Upper lobe of right lung (tissue), 1 donor: ENCODE results near the gene PRUNE1. TPM values are rescaled to one million over a fixed set of nuclear protein-coding genes. Genes with fewer than 3 reads are reported as not detected.
A peak's percentile ranks its signal among the peaks of the same experiment; 100 is the strongest.

Experiments
- ATAC-seq: fragments of 200-7000 bp; cut with Tn5 transposase; one replicate; pipeline ENCODE4 v1.9.1; 2020; ENCODE audit warnings: mild to moderate bottlenecking, moderate library complexity
- DNase-seq: peaks from one replicate; pipeline ENCODE4 v3.0.0-alpha.2; 2020
- H3K27ac ChIP-seq: fragments of 200-600 bp; one replicate; pipeline ENCODE4 v1.8.0; 2022
- H3K27me3 ChIP-seq: fragments of 200-600 bp; one replicate; pipeline ENCODE4 v1.8.0; 2022; ENCODE audit warnings: mild to moderate bottlenecking
- H3K36me3 ChIP-seq: fragments of 200-600 bp; one replicate; pipeline ENCODE4 v1.8.0; 2022
- H3K4me1 ChIP-seq: fragments of 200-600 bp; one replicate; pipeline ENCODE4 v1.8.0; 2022
- H3K4me3 ChIP-seq: fragments of 200-600 bp; one replicate; pipeline ENCODE4 v1.8.0; 2022; ENCODE audit warnings: mild to moderate bottlenecking
- H3K9me3 ChIP-seq: fragments of 200-600 bp; one replicate; pipeline ENCODE4 v1.8.0; 2022
- CTCF ChIP-seq: fragments of 200-600 bp; IDR thresholded peaks from one replicate; pipeline ENCODE4 v1.8.0; 2022; ENCODE audit warnings: antibody characterized with exemption
- intact Hi-C: fragments of 100-400 bp; cut with DNase I; formaldehyde crosslinking; loops from one replicate; pipeline ENCODE4 v1.11.0; 2022
- total RNA-seq: library from RNA; stranded (reverse); fragmentation: NEBNext Ultra II Directional; extraction: Animal tissue kit (Norgen Biotek cat#: 25700); gene quantifications from one replicate; pipeline ENCODE4 v1.2.1, GENCODE V29; 2021
- donor health status: DM: no; HTN: yes; CAD: no; lungs with severe emphysema.

Gene PRUNE1
- total RNA-seq, 1 donor from 2014 or later, result 18.3 TPM

GRCh38 chr1:151049458-151049857 lies 41.2 kb downstream of the PRUNE1 start:
- intact Hi-C loops, result no loop called here
- ATAC-seq, result no peak
- no peak overlapping the region for H3K27ac ChIP-seq

GRCh38 chr1:151050051-151050688 lies 41.9 kb downstream of the PRUNE1 start:
- H3K9me3 ChIP-seq, result no peaks in the 10 kb centered on the region
- peaks cover 14% of the 10 kb centered on the region for H3K4me1 ChIP-seq
- H3K4me3 ChIP-seq, result no peak overlapping the region
- H3K36me3 ChIP-seq, result peaks cover 47% of the 10 kb centered on the region
- no peak for TF ChIP-seq CTCF
- no peaks in the 10 kb centered on the region for H3K27me3 ChIP-seq
- no peak overlapping the region for H3K27ac ChIP-seq
- DNase-seq (no peak), ATAC-seq (no peak)
- intact Hi-C loops, result no loop called here

More at GRCh38 chr1:151049458-151049857, 41.2 kb downstream of the PRUNE1 start:
- no peaks in the 10 kb centered on the region for H3K27me3 ChIP-seq
- no peak for TF ChIP-seq CTCF
- no peak for DNase-seq
- H3K4me3 ChIP-seq, result no peak overlapping the region
- H3K36me3 ChIP-seq, result peaks cover 40% of the 10 kb centered on the region
- H3K9me3 ChIP-seq, result no peaks in the 10 kb centered on the region
- H3K4me1 ChIP-seq, result peaks cover 14% of the 10 kb centered on the region

- Histone ChIP-seq H3K36me3 (peaks cover 54% of the 10 kb centered on the region), H3K9me3 (no peaks in the 10 kb centered on the region), H3K27me3 (no peaks in the 10 kb centered on the region), H3K4me3 (no peak overlapping the region), H3K4me1 (peaks cover 26% of the 10 kb centered on the region), H3K27ac (no peak overlapping the region)
- intact Hi-C loops, result no loop called here
- no peak for TF ChIP-seq CTCF
- ATAC-seq (no peak), DNase-seq (no peak)
Measured at GRCh38 chr1:151051356-151052009, 43.2 kb downstream of the PRUNE1 start.

- Histone ChIP-seq H3K4me1 (peaks cover 32% of the 10 kb centered on the region), H3K4me3 (no peak overlapping the region), H3K9me3 (no peaks in the 10 kb centered on the region), H3K27me3 (no peaks in the 10 kb centered on the region), H3K36me3 (peaks cover 54% of the 10 kb centered on the region), H3K27ac (peak overlapping the region; percentile 89)
- no peak for TF ChIP-seq CTCF
- intact Hi-C loops, result no loop called here
- DNase-seq, result no peak
- ATAC-seq, result no peak
Measured at GRCh38 chr1:151054971-151055547, 46.8 kb downstream of the PRUNE1 start.

GRCh38 chr1:151055581-151055980 lies 47.3 kb downstream of the PRUNE1 start:
- peak overlapping the region; percentile 86 for H3K4me3 ChIP-seq
- intact Hi-C loops, result no loop called here
- no peak for TF ChIP-seq CTCF
- ATAC-seq (no peak), DNase-seq (no peak)
- peaks cover 53% of the 10 kb centered on the region for H3K36me3 ChIP-seq
- no peaks in the 10 kb centered on the region for H3K27me3 ChIP-seq
- H3K9me3 ChIP-seq, result no peaks in the 10 kb centered on the region
- H3K27ac ChIP-seq, result peak overlapping the region; percentile 89
- H3K4me1 ChIP-seq, result peaks cover 37% of the 10 kb centered on the region
